ENCODE results near the gene PDZK1IP1. TPM values are rescaled to one million over a fixed set of nuclear protein-coding genes. Genes with fewer than 3 reads are reported as not detected.

Gene PDZK1IP1
- total RNA-seq, 2 donors from 2014 or later: not detected

- 64% methylated on average over 6 to 11 of the region's 11 CpGs for WGBS, 2 experiments (ENCODE audit: insufficient coverage in 1 of 2, insufficient read length in 1 of 2)
- no peaks in the 10 kb centered on the region for H3K9me3 Mint-ChIP-seq
- Histone ChIP-seq H3K27me3 (ENCODE audit: control insufficient read depth, insufficient read depth, low read length, poor library complexity, severe bottlenecking) (peaks cover 25% of the 10 kb centered on the region), H3K4me3 (ENCODE audit: low read length) (no peak overlapping the region), H3K9ac (ENCODE audit: extremely low read depth, low read length, poor library complexity, severe bottlenecking) (no peak overlapping the region), H3K36me3 (ENCODE audit: control insufficient read depth, insufficient read depth, low read length) (no peaks in the 10 kb centered on the region), H3K9me3 (ENCODE audit: control insufficient read depth, low read length) (no peaks in the 10 kb centered on the region), H3K27ac (ENCODE audit: low read depth, low read length) (no peak overlapping the region), H3K4me1 (ENCODE audit: control insufficient read depth, insufficient read depth, low read length) (no peaks in the 10 kb centered on the region)
- no peak overlapping the region for H3K27ac Mint-ChIP-seq
- TF ChIP-seq CTCF (conservative IDR thresholded peaks at IDR 0.05): no peak
- no peak overlapping the region for H3K4me3 Mint-ChIP-seq
- H3K27me3 Mint-ChIP-seq (ENCODE audit: insufficient read depth): peaks cover 38% of the 10 kb centered on the region
- no peaks in the 10 kb centered on the region for H3K36me3 Mint-ChIP-seq (ENCODE audit: low read depth)
- H3K4me1 Mint-ChIP-seq: peaks cover 7% of the 10 kb centered on the region
- peak; percentile 25 for DNase-seq
Measured at GRCh38 chr1:47213230-47213963, 23.6 kb upstream of the PDZK1IP1 start.

GRCh38 chr1:47212636-47213229 is 22.9 kb upstream of the PDZK1IP1 start:
- peak; percentile 38 for DNase-seq
- H3K9ac ChIP-seq (ENCODE audit: extremely low read depth, low read length, poor library complexity, severe bottlenecking): no peak overlapping the region
- no peak for TF ChIP-seq CTCF (conservative IDR thresholded peaks at IDR 0.05)
- WGBS, 2 experiments (ENCODE audit: insufficient coverage in 1 of 2, insufficient read length in 1 of 2): 84 to 92% methylated on average over 4 of the region's 4 CpGs
- Mint-ChIP-seq H3K4me3 (no peak overlapping the region), H3K36me3 (ENCODE audit: low read depth) (no peaks in the 10 kb centered on the region), H3K27ac (no peak overlapping the region), H3K27me3 (ENCODE audit: insufficient read depth) (peaks cover 39% of the 10 kb centered on the region), H3K4me1 (peaks cover 8% of the 10 kb centered on the region), H3K9me3 (no peaks in the 10 kb centered on the region)
- peaks cover 25% of the 10 kb centered on the region for H3K27me3 ChIP-seq (ENCODE audit: control insufficient read depth, insufficient read depth, low read length, poor library complexity, severe bottlenecking)
- H3K4me1 ChIP-seq (ENCODE audit: control insufficient read depth, insufficient read depth, low read length): no peaks in the 10 kb centered on the region
- no peaks in the 10 kb centered on the region for H3K9me3 ChIP-seq (ENCODE audit: control insufficient read depth, low read length)
- no peak overlapping the region for H3K27ac ChIP-seq (ENCODE audit: low read depth, low read length)
- no peak overlapping the region for H3K4me3 ChIP-seq (ENCODE audit: low read length)
- no peaks in the 10 kb centered on the region for H3K36me3 ChIP-seq (ENCODE audit: control insufficient read depth, insufficient read depth, low read length)

GRCh38 chr1:47211796-47212269 is 22.0 kb upstream of the PDZK1IP1 start:
- Mint-ChIP-seq H3K4me1 (peaks cover 8% of the 10 kb centered on the region), H3K4me3 (no peak overlapping the region), H3K27me3 (ENCODE audit: insufficient read depth) (peaks cover 39% of the 10 kb centered on the region), H3K9me3 (no peaks in the 10 kb centered on the region), H3K36me3 (ENCODE audit: low read depth) (no peaks in the 10 kb centered on the region), H3K27ac (no peak overlapping the region)
- H3K9me3 ChIP-seq (ENCODE audit: control insufficient read depth, low read length): no peaks in the 10 kb centered on the region
- H3K36me3 ChIP-seq (ENCODE audit: control insufficient read depth, insufficient read depth, low read length): no peaks in the 10 kb centered on the region
- H3K27ac ChIP-seq (ENCODE audit: low read depth, low read length): no peak overlapping the region
- peaks cover 25% of the 10 kb centered on the region for H3K27me3 ChIP-seq (ENCODE audit: control insufficient read depth, insufficient read depth, low read length, poor library complexity, severe bottlenecking)
- 76 to 92% methylated on average over 1 to 9 of the region's 9 CpGs for WGBS, 2 experiments (ENCODE audit: insufficient coverage in 1 of 2, insufficient read length in 1 of 2)
- H3K4me3 ChIP-seq (ENCODE audit: low read length): no peak overlapping the region
- peak; percentile 61 for DNase-seq
- TF ChIP-seq CTCF (conservative IDR thresholded peaks at IDR 0.05): no peak
- no peak overlapping the region for H3K9ac ChIP-seq (ENCODE audit: extremely low read depth, low read length, poor library complexity, severe bottlenecking)
- H3K4me1 ChIP-seq (ENCODE audit: control insufficient read depth, insufficient read depth, low read length): no peaks in the 10 kb centered on the region
